ENCODE data around the gene GABARAP.

The GABARAP gene

GRCh38 chr17:7241783-7242716 is at the start of gene GABARAP:
Gene GABARAP, minus strand, starts transcription at chr17:7242449. Its CDS starts 119 bp downstream, at chr17:7242330.
- peak; percentile 83 for DNase-seq (ENCODE audit: extremely low read depth, low read depth)
- no peak for TF ChIP-seq CTCF (IDR thresholded peaks at IDR 0.05; ENCODE audit: low read depth, low read length)

GRCh38 chr17:7290685-7291084 is 48.4 kb upstream of the GABARAP start:
- no peak for DNase-seq (ENCODE audit: extremely low read depth, low read depth)
- no peak for TF ChIP-seq CTCF (IDR thresholded peaks at IDR 0.05; ENCODE audit: low read depth, low read length)

- TF ChIP-seq CTCF (IDR thresholded peaks at IDR 0.05; ENCODE audit: low read depth, low read length) = no peak
- DNase-seq (ENCODE audit: extremely low read depth, low read depth) = no peak
Measured at GRCh38 chr17:7290166-7290565, 47.9 kb upstream of the GABARAP start.

GRCh38 chr17:7289256-7290032 is 47.2 kb upstream of the GABARAP start:
- TF ChIP-seq CTCF (IDR thresholded peaks at IDR 0.05; ENCODE audit: low read depth, low read length) = no peak
- DNase-seq (ENCODE audit: extremely low read depth, low read depth) = no peak

GRCh38 chr17:7285679-7286078 is 43.4 kb upstream of the GABARAP start:
- TF ChIP-seq CTCF (IDR thresholded peaks at IDR 0.05; ENCODE audit: low read depth, low read length) = no peak
- DNase-seq (ENCODE audit: extremely low read depth, low read depth) = no peak

- TF ChIP-seq CTCF (IDR thresholded peaks at IDR 0.05; ENCODE audit: low read depth, low read length) = no peak
- no peak for DNase-seq (ENCODE audit: extremely low read depth, low read depth)
Measured at GRCh38 chr17:7284911-7285310, 42.7 kb upstream of the GABARAP start.

All from AG09319 (cell line).